Fibroblast of lung (primary cell): ENCODE data around the gene PRDM7. TPM values are rescaled to one million over a fixed set of nuclear protein-coding genes. Genes with fewer than 3 reads are reported as not detected.
A peak's percentile ranks its signal among the peaks of the same experiment; 100 is the strongest.
"Not testable (repeated sequence)": the region's sequence is repeated elsewhere in the genome, so short reads cannot be mapped to it uniquely, and the experiment has no call there.

ENCODE experiments used
- DNase-seq, 2 donors: peaks; one replicate each; pipeline versions ENCODE4 v3.0.0 to v3.0.0-alpha.2; 2010; ENCODE audit warnings: low read depth in 2 of 2
- H2AFZ ChIP-seq: 2 replicates; pipeline ENCODE4 v1.5.1; 2012; ENCODE audit warnings: low read length, control low read depth, inconsistent platforms
- H3K27ac ChIP-seq: 2 replicates; pipeline ENCODE4 v1.5.1; 2011; ENCODE audit warnings: low read length, control low read depth; ENCODE audit not compliant: insufficient read depth
- H3K27me3 ChIP-seq: 2 replicates; pipeline ENCODE4 v1.5.1; 2011; ENCODE audit warnings: mild to moderate bottlenecking, low read length; ENCODE audit not compliant: control insufficient read depth, insufficient read depth
- H3K36me3 ChIP-seq: 2 replicates; pipeline ENCODE4 v1.5.1; 2011; ENCODE audit warnings: low read length; ENCODE audit not compliant: control insufficient read depth, insufficient read depth
- H3K4me1 ChIP-seq: 2 replicates; pipeline ENCODE4 v1.5.1; 2011; ENCODE audit warnings: low read length; ENCODE audit not compliant: control insufficient read depth, insufficient read depth; ENCODE audit errors: extremely low read depth
- H3K4me2 ChIP-seq: 2 replicates; pipeline ENCODE4 v1.5.1; 2011; ENCODE audit warnings: low read length, control low read depth; ENCODE audit not compliant: insufficient read depth; ENCODE audit errors: extremely low read depth
- H3K4me3 ChIP-seq, 4 experiments: fragments of 200-600 bp in 1 of 4; sonication (generic) in 1 of 4; replicated peaks in 1 of 4; 2 replicates each; pipeline ENCODE4 v1.5.1; 2011 to 2016; ENCODE audit warnings: low read length in 4 of 4, low read depth in 3 of 4, mild to moderate bottlenecking in 3 of 4, control low read depth in 2 of 4, inconsistent platforms in 1 of 4, mixed read lengths in 1 of 4; ENCODE audit not compliant: insufficient read depth in 1 of 4; ENCODE audit errors: control extremely low read depth in 1 of 4
- H3K79me2 ChIP-seq: 2 replicates; pipeline ENCODE4 v1.5.1; 2012; ENCODE audit warnings: mild to moderate bottlenecking, low read length, inconsistent platforms; ENCODE audit not compliant: control insufficient read depth, insufficient read depth
- H3K9ac ChIP-seq: 2 replicates; pipeline ENCODE4 v1.5.1; 2011; ENCODE audit warnings: mild to moderate bottlenecking, low read length, control low read depth; ENCODE audit not compliant: insufficient read depth
- H3K9me3 ChIP-seq: 2 replicates; pipeline ENCODE4 v1.5.1; 2012; ENCODE audit warnings: low read depth, low read length; ENCODE audit not compliant: control insufficient read depth, insufficient read depth
- H4K20me1 ChIP-seq: 2 replicates; pipeline ENCODE4 v1.5.1; 2011; ENCODE audit warnings: low read length; ENCODE audit not compliant: control insufficient read depth, insufficient read depth; ENCODE audit errors: extremely low read depth
- CTCF ChIP-seq, 2 donors: IDR thresholded peaks in 1 of 2; conservative IDR thresholded peaks in 1 of 2; 1 replicate in 1 of 2; 2 replicates in 1 of 2; pipeline ENCODE4 v1.5.1; 2011 to 2012; ENCODE audit warnings: low read length in 2 of 2, control low read depth in 1 of 2, inconsistent platforms in 1 of 2, low read depth in 1 of 2, mild to moderate bottlenecking in 1 of 2
- EZH2 ChIP-seq: IDR thresholded peaks from 2 replicates; pipeline ENCODE4 v1.5.1; 2012; ENCODE audit warnings: low read length, control low read depth, mild to moderate bottlenecking; ENCODE audit errors: missing control alignments
- polyA minus RNA-seq: library from RNA; depleted of rRNA, polyadenylated mRNA; stranded (reverse); fragments of >200 nt; gene quantifications from 2 replicates; pipeline ENCODE4 v1.2.3, GENCODE V29; 2011; ENCODE audit warnings: low replicate concordance
- polyA plus RNA-seq, 2 donors: library from polyadenylated mRNA; depleted of rRNA in 1 of 2; stranded (reverse) in 1 of 2; unstranded in 1 of 2; fragments of >200 nt; gene quantifications; 2 replicates each; pipeline ENCODE4 v1.2.1, GENCODE V29; 2011 to 2012; ENCODE audit warnings: missing spikeins in 1 of 2
- total RNA-seq: library from RNA; depleted of rRNA; stranded (reverse); fragments of >200 nt; gene quantifications from 2 replicates; pipeline ENCODE4 v1.2.1, GENCODE V29; 2014

Gene PRDM7
- total RNA-seq, result not detected in 2 replicates
- polyA plus RNA-seq, result not detected in 2 replicates
- polyA plus RNA-seq (2012), result not detected in 2 replicates
- not detected in 2 replicates for polyA minus RNA-seq

DNA sequence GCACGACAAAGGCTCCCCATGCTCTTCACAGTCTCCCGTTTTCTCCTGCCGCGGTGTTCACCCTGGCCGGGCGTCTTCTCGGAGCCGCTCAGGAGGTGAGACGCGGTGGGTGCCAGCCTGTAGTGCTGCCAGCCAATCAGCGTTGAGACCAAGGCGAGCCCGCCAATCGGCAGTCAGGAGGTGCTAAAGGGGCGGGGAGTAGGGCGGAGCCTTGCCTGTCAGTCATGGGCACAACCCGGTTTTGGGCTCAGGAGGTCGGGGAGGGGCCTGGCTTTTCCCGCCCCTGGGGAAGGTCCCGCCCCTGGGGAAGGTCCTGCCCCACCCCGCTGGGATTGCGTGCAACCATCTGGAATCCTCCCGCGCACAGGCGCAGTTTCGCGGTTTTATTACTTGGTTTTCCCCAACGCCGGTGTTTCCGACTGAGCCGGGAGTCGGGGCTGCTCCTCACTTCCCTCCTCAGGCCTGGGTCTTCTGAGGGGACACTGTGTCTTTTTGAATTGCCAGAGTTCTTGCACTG is at the start of gene PRDM7:
PRDM7 (minus strand) TSS at position 92 of the 517 bp plus-strand sequence. CDS start 1,421 bp downstream, outside the sequence.
- peak within 1 kb of the TSS; percentile 64 for H3K4me2 ChIP-seq
- H3K4me1 ChIP-seq, result no peaks in the 10 kb centered on the region
- no peaks in the 10 kb centered on the region for H3K36me3 ChIP-seq
- peak; percentile 91 to 94 for DNase-seq
- peak within 1 kb of the TSS in 2 of 4 experiments; percentile 42 to 46 for H3K4me3 ChIP-seq
- peak within 1 kb of the TSS; percentile 49 for H2AFZ ChIP-seq
- no peaks in the 10 kb centered on the region for H4K20me1 ChIP-seq
- peaks cover 2% of the 10 kb centered on the region for H3K27me3 ChIP-seq
- no peak within 1 kb of the TSS for H3K27ac ChIP-seq
- H3K79me2 ChIP-seq, result no peaks in the 10 kb centered on the region
- TF ChIP-seq EZH2, result no peak
- no peak for TF ChIP-seq CTCF (conservative IDR thresholded peaks at IDR 0.05 in 1 of 2, IDR thresholded peaks at IDR 0.05 in 1 of 2; ENCODE audit: low read depth in 1 of 2, low read length in 2 of 2)
- H3K9me3 ChIP-seq, result no peaks in the 10 kb centered on the region
- no peak within 1 kb of the TSS for H3K9ac ChIP-seq

DNA sequence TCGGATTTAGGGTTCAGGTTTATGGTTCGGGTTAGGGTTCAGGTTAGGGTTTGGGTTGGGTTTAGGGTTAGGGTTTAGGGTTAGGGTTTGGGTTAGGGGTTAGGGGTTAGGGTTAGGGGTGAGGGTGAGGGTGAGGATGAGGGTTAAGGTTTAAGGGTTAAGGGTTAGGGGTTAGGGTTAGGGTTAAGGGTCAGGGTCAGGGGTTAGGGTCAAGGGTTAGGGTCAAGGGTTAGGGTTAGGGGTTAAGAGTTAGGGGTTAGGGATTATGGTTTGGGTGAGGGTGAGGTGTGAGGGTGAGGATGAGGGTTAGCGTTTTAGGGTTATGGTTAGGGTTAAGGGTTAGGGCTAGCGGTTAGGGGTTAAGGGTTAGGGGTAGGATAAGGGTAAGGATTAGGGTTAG is 44.7 kb upstream of the PRDM7 start:
- not testable (repeated sequence) for H3K4me1 ChIP-seq, H3K27ac ChIP-seq

GRCh38 chr16:90107617-90108016 is 30.5 kb upstream of the PRDM7 start:
- not testable (repeated sequence) for H2AFZ ChIP-seq, H3K9me3 ChIP-seq, H3K4me1 ChIP-seq, H3K9ac ChIP-seq, H3K36me3 ChIP-seq, H3K4me2 ChIP-seq, H3K4me3 ChIP-seq, H3K27ac ChIP-seq, H4K20me1 ChIP-seq, DNase-seq, H3K79me2 ChIP-seq, H3K27me3 ChIP-seq

More for the DNA sequence above, 44.7 kb upstream of the PRDM7 start:
- H4K20me1 ChIP-seq, H3K27me3 ChIP-seq, H3K79me2 ChIP-seq, H3K4me3 ChIP-seq, H3K4me2 ChIP-seq, H3K9ac ChIP-seq, H3K9me3 ChIP-seq, H3K36me3 ChIP-seq, H2AFZ ChIP-seq, DNase-seq: not testable (repeated sequence)

DNA sequence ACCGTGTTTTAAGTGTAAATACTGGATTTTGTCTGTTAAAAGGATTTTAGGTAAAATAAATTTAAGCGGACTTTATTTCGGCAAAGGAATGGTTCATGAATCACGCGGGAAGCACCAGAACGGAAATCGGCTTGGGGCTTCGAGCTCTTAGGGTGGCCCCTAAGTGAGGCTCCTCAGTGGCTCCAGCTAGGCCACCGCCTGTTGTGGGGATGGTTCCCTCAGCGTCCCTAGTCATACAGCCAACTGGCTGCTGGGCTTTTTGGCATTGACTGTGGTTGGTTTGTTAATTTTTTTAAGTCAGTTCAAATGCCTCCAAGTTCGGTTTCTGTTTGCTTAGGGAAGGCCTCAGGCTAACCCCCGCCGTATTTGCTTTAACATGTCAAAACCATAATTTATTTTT is 29.9 kb upstream of the PRDM7 start:
- H3K9ac ChIP-seq, H3K4me1 ChIP-seq, H3K9me3 ChIP-seq, H3K4me3 ChIP-seq, H4K20me1 ChIP-seq, H3K4me2 ChIP-seq, H3K27ac ChIP-seq, DNase-seq, H2AFZ ChIP-seq, H3K27me3 ChIP-seq, H3K79me2 ChIP-seq, H3K36me3 ChIP-seq: not testable (repeated sequence)
